Osteocyte (in vitro differentiated cells): ENCODE measurements around the gene OR10G7. TPM values are rescaled to one million over a fixed set of nuclear protein-coding genes. Genes with fewer than 3 reads are reported as not detected.

Experiments used
- DNase-seq: peaks from one replicate; pipeline ENCODE4 v3.0.0; 2021; ENCODE audit warnings: mixed read lengths; ENCODE audit not compliant: unreplicated experiment; ENCODE audit errors: extremely low spot score
- H3K27ac Mint-ChIP-seq: one replicate; pipeline ENCODE4 v1.8.0; 2021; ENCODE audit warnings: mild to moderate bottlenecking, mixed read lengths; ENCODE audit not compliant: unreplicated experiment
- H3K27me3 Mint-ChIP-seq: one replicate; pipeline ENCODE4 v1.8.0; 2021; ENCODE audit warnings: mixed read lengths; ENCODE audit not compliant: unreplicated experiment
- H3K36me3 Mint-ChIP-seq: one replicate; pipeline ENCODE4 v1.8.0; 2021; ENCODE audit warnings: mixed read lengths; ENCODE audit not compliant: unreplicated experiment
- H3K4me1 Mint-ChIP-seq: one replicate; pipeline ENCODE4 v1.8.0; 2021; ENCODE audit warnings: mixed read lengths; ENCODE audit not compliant: unreplicated experiment
- H3K4me3 Mint-ChIP-seq: one replicate; pipeline ENCODE4 v1.8.0; 2021; ENCODE audit warnings: mild to moderate bottlenecking, moderate library complexity, mixed read lengths; ENCODE audit not compliant: unreplicated experiment
- H3K9me3 Mint-ChIP-seq: one replicate; pipeline ENCODE4 v1.8.0; 2021; ENCODE audit warnings: mixed read lengths; ENCODE audit not compliant: unreplicated experiment
- total RNA-seq: library from RNA; stranded (reverse); gene quantifications from 2 replicates; pipeline ENCODE4 v1.2.1, GENCODE V29; 2021
- TF ChIP-seq, protein P1 (sequence below): fragments of 200-600 bp; sonication (generic); IDR thresholded peaks from 2 replicates; pipeline ENCODE4 v1.5.0; 2021; ENCODE audit warnings: antibody characterized with exemption, mild to moderate bottlenecking, moderate library complexity

The OR10G7 gene
- total RNA-seq, 1 donor from 2014 or later, result not detected

DNA sequence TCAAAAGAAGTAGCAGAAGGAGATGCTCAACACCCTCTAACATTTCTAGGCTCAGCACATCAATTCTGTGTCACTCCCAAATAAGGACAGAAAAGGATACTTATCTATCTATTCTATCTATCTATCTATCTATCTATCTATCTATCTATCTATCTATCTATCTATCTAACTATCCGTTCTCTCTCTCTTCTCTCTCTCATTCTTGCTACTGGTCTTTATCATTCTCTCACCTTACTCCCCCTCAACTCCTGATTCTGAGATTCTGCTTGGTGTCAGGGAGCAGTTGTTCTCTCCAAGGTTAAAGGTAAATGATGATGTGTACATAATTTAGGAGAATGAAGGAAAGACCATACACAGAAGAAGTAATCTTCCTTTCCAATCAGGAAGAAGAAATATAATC is 46.0 kb downstream of the OR10G7 start, which contains the start of gene OR10G6:
OR10G6 (minus strand) TSS at position 43 of the 400 bp plus-strand sequence; CDS start at position 43, 0 bp downstream.
- no peak for DNase-seq
- Mint-ChIP-seq H3K9me3 (no peaks in the 10 kb centered on the region), H3K4me3 (no peak within 1 kb of the TSS), H3K27ac (no peak within 1 kb of the TSS), H3K27me3 (no peaks in the 10 kb centered on the region), H3K36me3 (no peaks in the 10 kb centered on the region), H3K4me1 (no peaks in the 10 kb centered on the region)
- TF ChIP-seq, protein P1, sequence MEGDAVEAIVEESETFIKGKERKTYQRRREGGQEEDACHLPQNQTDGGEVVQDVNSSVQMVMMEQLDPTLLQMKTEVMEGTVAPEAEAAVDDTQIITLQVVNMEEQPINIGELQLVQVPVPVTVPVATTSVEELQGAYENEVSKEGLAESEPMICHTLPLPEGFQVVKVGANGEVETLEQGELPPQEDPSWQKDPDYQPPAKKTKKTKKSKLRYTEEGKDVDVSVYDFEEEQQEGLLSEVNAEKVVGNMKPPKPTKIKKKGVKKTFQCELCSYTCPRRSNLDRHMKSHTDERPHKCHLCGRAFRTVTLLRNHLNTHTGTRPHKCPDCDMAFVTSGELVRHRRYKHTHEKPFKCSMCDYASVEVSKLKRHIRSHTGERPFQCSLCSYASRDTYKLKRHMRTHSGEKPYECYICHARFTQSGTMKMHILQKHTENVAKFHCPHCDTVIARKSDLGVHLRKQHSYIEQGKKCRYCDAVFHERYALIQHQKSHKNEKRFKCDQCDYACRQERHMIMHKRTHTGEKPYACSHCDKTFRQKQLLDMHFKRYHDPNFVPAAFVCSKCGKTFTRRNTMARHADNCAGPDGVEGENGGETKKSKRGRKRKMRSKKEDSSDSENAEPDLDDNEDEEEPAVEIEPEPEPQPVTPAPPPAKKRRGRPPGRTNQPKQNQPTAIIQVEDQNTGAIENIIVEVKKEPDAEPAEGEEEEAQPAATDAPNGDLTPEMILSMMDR, result no peak

Other genes starting within 250 kb of the OR10G7 start
- gene OR6M1, start 235.0 kb downstream of the OR10G7 start, total RNA-seq, result not detected in 2 replicates
- not detected in 2 replicates for gene TMEM225, start 155.7 kb downstream of the OR10G7 start, total RNA-seq
- gene OR8D4, start 139.2 kb downstream of the OR10G7 start, total RNA-seq, result not detected in 2 replicates
- gene OR4D5, start 101.7 kb downstream of the OR10G7 start, total RNA-seq, result not detected in 2 replicates
- gene OR6T1, start 97.5 kb downstream of the OR10G7 start, total RNA-seq, result not detected in 2 replicates
- not detected in 2 replicates for gene OR10S1, start 63.5 kb downstream of the OR10G7 start, total RNA-seq
- gene OR10G6, start 46.2 kb downstream of the OR10G7 start, total RNA-seq, result not detected in 2 replicates
- gene OR10G4, start 28.3 kb downstream of the OR10G7 start, total RNA-seq, result not detected in 2 replicates
- not detected in 2 replicates for gene OR10G9, start 18.3 kb downstream of the OR10G7 start, total RNA-seq
- gene OR10G8, start 14.5 kb downstream of the OR10G7 start, total RNA-seq, result not detected in 2 replicates
- gene VWA5A, start 74.1 kb upstream of the OR10G7 start, total RNA-seq, result 10.0 and 10.5 TPM in 2 replicates
- not detected in 2 replicates for gene OR10D3, start 142.0 kb upstream of the OR10G7 start, total RNA-seq
- not detected in 2 replicates for gene OR8G1, start 199.8 kb upstream of the OR10G7 start, total RNA-seq
- not detected in 2 replicates for gene OR8G5, start 215.1 kb upstream of the OR10G7 start, total RNA-seq